HCT116 (cell line): Measurements from ENCODE around the gene CERS6. TPM values are rescaled to one million over a fixed set of nuclear protein-coding genes. Genes with fewer than 3 reads are reported as not detected.

Experiments used
- ATAC-seq: fragments of 200-7000 bp; cut with Tn5 transposase; 2 replicates; pipeline ENCODE4 v1.9.1; 2020; ENCODE audit warnings: mild to moderate bottlenecking, moderate library complexity
- BruUV-seq: library from RNA; stranded (reverse); fragments of 400-500 nt; replicated peaks from 2 replicates; lab custom pipeline; 2021; lab: Mats Ljungman, UMichigan
- CTCF ChIA-PET: fragments of 300-600 bp; sonication (Branson Sonifier 250); formaldehyde crosslinking; loops from one replicate; lab custom pipeline; 2021; ENCODE audit warnings: antibody characterized with exemption; lab: Charles Lee
- POLR2A ChIA-PET: fragments of 300-600, 350-600 bp; sonication (Branson Sonifier 250); formaldehyde crosslinking; loops from one replicate; lab custom pipeline; 2021; ENCODE audit warnings: antibody characterized with exemption; lab: Charles Lee
- RAD21 ChIA-PET, 2 experiments: fragments of 300-600 bp; sonication (Branson Sonifier 250); formaldehyde crosslinking; loops; one replicate each; lab custom pipeline; 2023; ENCODE audit warnings: low total read pairs in 2 of 2; ENCODE audit not compliant: uncharacterized antibody in 2 of 2, unreplicated experiment in 2 of 2, low non-redundant PET in 1 of 2; lab: Charles Lee
- DNase-seq: peaks from one replicate; pipeline ENCODE4 v3.0.0-alpha.2; 2010; ENCODE audit warnings: low read depth, low spot score
- H2AFZ ChIP-seq: fragments of 200-600 bp; shearing (Covaris generic), sonication (generic); 2 replicates; pipeline ENCODE4 v1.6.1; 2017; ENCODE audit warnings: low read depth, mixed run types, mixed read lengths, antibody characterized with exemption, low read length; ENCODE audit not compliant: poor library complexity, severe bottlenecking
- H3K27ac ChIP-seq: 2 replicates; pipeline ENCODE4 v1.5.1; 2012; ENCODE audit warnings: low read depth, low read length
- H3K27me3 ChIP-seq: fragments of 200-600 bp; sonication (generic); 2 replicates; pipeline ENCODE4 v1.6.1; 2016; ENCODE audit warnings: mixed run types, low read length, mixed read lengths; ENCODE audit not compliant: insufficient read depth
- H3K36me3 ChIP-seq, 2 experiments: fragments of 200-500 bp in 1 of 2; fragments of 200-600 bp in 1 of 2; sonication (Bioruptor generic) in 1 of 2; sonication (generic) in 1 of 2; 2 replicates each; pipeline versions ENCODE4 v1.5.1 to v1.6.1; 2014 to 2016; ENCODE audit warnings: low read length in 2 of 2, inconsistent platforms in 1 of 2, mixed read lengths in 1 of 2, mixed run types in 1 of 2; ENCODE audit not compliant: insufficient read depth in 2 of 2, control insufficient read depth in 1 of 2
- H3K4me1 ChIP-seq, 2 experiments: fragments of 200-600 bp in 1 of 2; sonication (generic) in 1 of 2; 2 replicates each; pipeline versions ENCODE4 v1.5.1 to v1.6.1; 2012 to 2017; ENCODE audit warnings: low read length in 2 of 2, inconsistent platforms in 1 of 2, mild to moderate bottlenecking in 1 of 2, mixed read lengths in 1 of 2, mixed run types in 1 of 2, moderate library complexity in 1 of 2; ENCODE audit not compliant: insufficient read depth in 2 of 2, control insufficient read depth in 1 of 2
- H3K4me2 ChIP-seq: fragments of 200-600 bp; sonication (generic); 2 replicates; pipeline ENCODE4 v1.6.1; 2017; ENCODE audit warnings: mixed run types, low read length, mixed read lengths
- H3K4me3 ChIP-seq, 2 experiments: fragments of 200-600 bp in 1 of 2; sonication (generic) in 1 of 2; replicated peaks in 1 of 2; 2 replicates each; pipeline ENCODE4 v1.5.1; 2011 to 2016; ENCODE audit warnings: low read length in 2 of 2, control low read depth in 1 of 2, low read depth in 1 of 2, mild to moderate bottlenecking in 1 of 2, mixed read lengths in 1 of 2, mixed run types in 1 of 2
- H3K79me2 ChIP-seq: fragments of 200-600 bp; sonication (generic); 2 replicates; pipeline ENCODE4 v1.6.1; 2017; ENCODE audit warnings: mild to moderate bottlenecking, mixed run types, low read length, moderate library complexity, mixed read lengths; ENCODE audit not compliant: insufficient read depth
- H3K9ac ChIP-seq: fragments of 200-600 bp; sonication (generic); 2 replicates; pipeline ENCODE4 v1.6.1; 2016; ENCODE audit warnings: low read length, mixed read lengths
- H3K9me2 ChIP-seq: fragments of 200-600 bp; sonication (generic), shearing (Covaris generic); 2 replicates; pipeline ENCODE4 v1.6.1; 2017; ENCODE audit warnings: mixed run types, mild to moderate bottlenecking, moderate library complexity; ENCODE audit not compliant: insufficient read depth
- H3K9me3 ChIP-seq, 2 experiments: fragments of 200-500 bp in 1 of 2; fragments of 200-600 bp in 1 of 2; sonication (Bioruptor generic) in 1 of 2; sonication (generic) in 1 of 2; 2 replicates each; pipeline ENCODE4 v1.6.1; 2014 to 2017; ENCODE audit warnings: low read length in 2 of 2, mixed read lengths in 2 of 2, inconsistent platforms in 1 of 2, low read depth in 1 of 2, mild to moderate bottlenecking in 1 of 2, mixed run types in 1 of 2, moderate library complexity in 1 of 2; ENCODE audit not compliant: control insufficient read depth in 1 of 2, insufficient read depth in 1 of 2
- H4K20me1 ChIP-seq: fragments of 200-600 bp; sonication (generic), shearing (Covaris generic); 2 replicates; pipeline ENCODE4 v1.6.1; 2017; ENCODE audit warnings: mixed run types, mild to moderate bottlenecking, moderate library complexity; ENCODE audit not compliant: insufficient read depth
- CBX3 ChIP-seq: IDR thresholded peaks from 2 replicates; pipeline ENCODE4 v1.6.1; 2012; ENCODE audit warnings: low read depth
- CEBPB ChIP-seq: IDR thresholded peaks from 2 replicates; pipeline ENCODE4 v1.6.1; 2012; ENCODE audit warnings: low read depth
- CTCF ChIP-seq, 3 experiments: fragments of 200-600 bp in 1 of 3; sonication (generic) in 1 of 3; IDR thresholded peaks in 2 of 3; conservative IDR thresholded peaks in 1 of 3; 2 replicates each; pipeline ENCODE4 v1.5.1; 2012 to 2017; ENCODE audit warnings: low read depth in 2 of 3, low read length in 2 of 3, antibody characterized with exemption in 1 of 3, borderline replicate concordance in 1 of 3, control low read depth in 1 of 3, mild to moderate bottlenecking in 1 of 3, mixed read lengths in 1 of 3, mixed run types in 1 of 3, moderate library complexity in 1 of 3; ENCODE audit not compliant: insufficient read depth in 1 of 3
- EGR1 ChIP-seq: IDR thresholded peaks from 2 replicates; pipeline ENCODE4 v1.6.1; 2012; ENCODE audit warnings: low read depth
- ELF1 ChIP-seq: IDR thresholded peaks from 2 replicates; pipeline ENCODE4 v1.6.1; 2012; ENCODE audit warnings: low read depth, borderline replicate concordance
- EZH2 ChIP-seq: fragments of 200-600 bp; sonication (generic); IDR thresholded peaks from 2 replicates; pipeline ENCODE4 v1.6.1; 2017; ENCODE audit warnings: antibody characterized with exemption, mixed run types
- EZH2phosphoT487 ChIP-seq: fragments of 200-600 bp; IDR thresholded peaks from 2 replicates; pipeline ENCODE4 v1.6.1; 2018; ENCODE audit warnings: antibody characterized with exemption, borderline replicate concordance
- FOSL1 ChIP-seq: IDR thresholded peaks from 2 replicates; pipeline ENCODE4 v1.6.1; 2012; ENCODE audit warnings: low read depth
- JUND ChIP-seq: IDR thresholded peaks from 2 replicates; pipeline ENCODE4 v1.6.1; 2012
- POLR2AphosphoS5 ChIP-seq: IDR thresholded peaks from 2 replicates; pipeline ENCODE4 v1.6.1; 2011; ENCODE audit warnings: mild to moderate bottlenecking, low read depth, low read length, moderate library complexity
- SIN3A ChIP-seq: IDR thresholded peaks from 2 replicates; pipeline ENCODE4 v1.6.1; 2012; ENCODE audit warnings: low read depth
- SP1 ChIP-seq: IDR thresholded peaks from 2 replicates; pipeline ENCODE4 v1.6.1; 2012; ENCODE audit warnings: low read depth
- SRF ChIP-seq: IDR thresholded peaks from 2 replicates; pipeline ENCODE4 v1.6.1; 2012; ENCODE audit warnings: low read depth
- TCF7L2 ChIP-seq: IDR thresholded peaks from 2 replicates; pipeline ENCODE4 v1.7.0; 2011; ENCODE audit warnings: borderline replicate concordance, inconsistent platforms; ENCODE audit not compliant: insufficient read depth, insufficient read length; ENCODE audit errors: extremely low read depth
- YY1 ChIP-seq: IDR thresholded peaks from 2 replicates; pipeline ENCODE4 v1.6.1; 2011; ENCODE audit warnings: low read length, low read depth, moderate library complexity, mild to moderate bottlenecking; ENCODE audit not compliant: insufficient replicate concordance; ENCODE audit errors: extremely low read depth
- ZFX ChIP-seq: fragments of 450-650 bp; IDR thresholded peaks from 2 replicates; pipeline ENCODE4 v1.6.1; 2017
- intact Hi-C: fragments of 100-400 bp; cut with micrococcal nuclease; formaldehyde crosslinking; loops from 2 replicates; pipeline ENCODE4 v1.10.0; 2022
- total RNA-seq: library from RNA; stranded (reverse); gene quantifications from one replicate; pipeline ENCODE4 v1.2.1, GENCODE V29; 2021; ENCODE audit not compliant: unreplicated experiment
- TF ChIP-seq, protein P1 (sequence below): IDR thresholded peaks from 2 replicates; pipeline ENCODE4 v1.6.1; 2011; ENCODE audit warnings: mild to moderate bottlenecking, low read length, moderate library complexity; ENCODE audit not compliant: insufficient replicate concordance; ENCODE audit errors: extremely low read depth

CERS6 gene
- total RNA-seq, 1 experiment from 2014 or later = 37.0 TPM

- H3K4me2 ChIP-seq = no peak overlapping the region
- H3K4me1 ChIP-seq = peaks cover 0 to 18% of the 10 kb centered on the region in 2 experiments; a peak in 2 of 4 replicates
- no peaks in the 10 kb centered on the region for H3K36me3 ChIP-seq
- no peak for DNase-seq
- BruUV-seq = no TSS peak
- H3K27ac ChIP-seq = no peak overlapping the region
- no peaks in the 10 kb centered on the region for H4K20me1 ChIP-seq
- TF ChIP-seq SP1 = no peak
- TF ChIP-seq ELF1 = no peak
- no peak for TF ChIP-seq FOSL1
- no peak for TF ChIP-seq JUND
- no peak for TF ChIP-seq EZH2
- TF ChIP-seq CTCF (IDR thresholded peaks at IDR 0.05 in 2 of 3, conservative IDR thresholded peaks at IDR 0.05 in 1 of 3; ENCODE audit: borderline replicate concordance in 1 of 3, insufficient read depth in 1 of 3, low read depth in 2 of 3, low read length in 2 of 3) = no peak
- no peak for TF ChIP-seq CBX3
- no peak for TF ChIP-seq SRF
- TF ChIP-seq TCF7L2 = no peak
- TF ChIP-seq EGR1 = no peak
- TF ChIP-seq YY1 = no peak
- TF ChIP-seq ZFX = no peak
- no peak for TF ChIP-seq POLR2AphosphoS5
- TF ChIP-seq, protein P1, sequence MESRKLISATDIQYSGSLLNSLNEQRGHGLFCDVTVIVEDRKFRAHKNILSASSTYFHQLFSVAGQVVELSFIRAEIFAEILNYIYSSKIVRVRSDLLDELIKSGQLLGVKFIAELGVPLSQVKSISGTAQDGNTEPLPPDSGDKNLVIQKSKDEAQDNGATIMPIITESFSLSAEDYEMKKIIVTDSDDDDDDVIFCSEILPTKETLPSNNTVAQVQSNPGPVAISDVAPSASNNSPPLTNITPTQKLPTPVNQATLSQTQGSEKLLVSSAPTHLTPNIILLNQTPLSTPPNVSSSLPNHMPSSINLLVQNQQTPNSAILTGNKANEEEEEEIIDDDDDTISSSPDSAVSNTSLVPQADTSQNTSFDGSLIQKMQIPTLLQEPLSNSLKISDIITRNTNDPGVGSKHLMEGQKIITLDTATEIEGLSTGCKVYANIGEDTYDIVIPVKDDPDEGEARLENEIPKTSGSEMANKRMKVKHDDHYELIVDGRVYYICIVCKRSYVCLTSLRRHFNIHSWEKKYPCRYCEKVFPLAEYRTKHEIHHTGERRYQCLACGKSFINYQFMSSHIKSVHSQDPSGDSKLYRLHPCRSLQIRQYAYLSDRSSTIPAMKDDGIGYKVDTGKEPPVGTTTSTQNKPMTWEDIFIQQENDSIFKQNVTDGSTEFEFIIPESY = no peak
- TF ChIP-seq CEBPB = no peak
- TF ChIP-seq SIN3A = no peak
- no peak for TF ChIP-seq EZH2phosphoT487
- TF ChIP-seq, all 23 proteins: peak for 0
- RAD21 ChIA-PET = no interaction called here
- POLR2A ChIA-PET = no interaction called here
- H3K4me3 ChIP-seq = no peak overlapping the region
- no peak overlapping the region for H3K9ac ChIP-seq
- no peaks in the 10 kb centered on the region for H3K9me2 ChIP-seq
- no peak for ATAC-seq
- peaks cover 10% of the 10 kb centered on the region for H3K79me2 ChIP-seq
- CTCF ChIA-PET = no interaction called here
- intact Hi-C loops = no loop called here
- no peaks in the 10 kb centered on the region for H3K9me3 ChIP-seq
- H3K27me3 ChIP-seq = no peaks in the 10 kb centered on the region
- H2AFZ ChIP-seq = no peak overlapping the region
These were observed 3.3 kb upstream of the CERS6 start for GRCh38 chr2:168452781-168453180.
